CD4-positive, alpha-beta T cell treated with Interleukin-2 at 100 ng/mL for 4 hours (primary cell): ENCODE data around the gene SRA1.

Experiments used
- DNase-seq: peaks from one replicate; pipeline ENCODE4 v3.0.0-alpha.2; 2020; ENCODE audit warnings: low spot score

The SRA1 gene

DNA sequence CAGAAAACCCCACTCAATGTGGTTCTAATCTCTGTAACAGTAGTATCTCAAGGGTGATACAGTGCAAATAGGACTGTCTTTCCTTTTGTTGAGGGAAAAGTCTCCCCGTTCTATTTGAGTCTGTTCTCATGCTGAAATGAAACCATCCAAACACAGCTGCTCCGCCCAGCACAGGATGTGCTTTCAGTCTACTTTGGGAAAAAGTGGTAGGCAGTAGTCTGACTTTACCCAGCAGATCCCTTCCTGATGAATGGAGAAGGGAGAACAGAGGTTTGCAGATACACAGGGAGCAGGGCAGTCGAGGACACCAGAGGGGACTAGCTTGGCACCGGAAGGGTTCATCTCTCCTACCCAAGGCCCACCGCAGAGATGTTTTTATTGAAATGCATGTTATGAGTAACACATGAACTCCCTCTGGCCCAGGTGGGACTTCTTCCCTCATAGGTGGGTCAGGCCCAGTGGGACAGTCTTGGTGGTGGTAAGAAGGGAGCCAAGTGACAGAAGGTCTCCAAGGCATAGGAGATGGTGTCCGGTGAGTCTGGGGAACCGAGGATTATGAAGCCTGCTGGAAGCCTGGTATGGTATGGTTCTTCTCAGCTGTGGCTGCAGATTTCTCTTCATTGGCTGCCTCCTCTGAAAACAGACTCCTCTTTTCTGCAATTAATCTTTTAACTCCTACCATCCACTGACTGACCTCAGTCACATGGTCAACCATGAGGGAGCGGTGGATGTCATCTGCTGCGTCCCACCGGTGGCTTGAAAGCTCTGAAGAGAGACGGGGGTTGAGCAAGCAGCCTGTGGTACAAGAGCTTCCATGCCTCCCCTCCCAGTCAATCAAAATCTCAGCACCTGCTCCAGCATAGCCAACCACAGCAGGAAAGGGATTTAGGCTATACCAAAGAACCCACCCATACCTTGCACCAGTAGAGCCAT lies 6.9 kb downstream of the SRA1 start:
- no peak for DNase-seq

DNA sequence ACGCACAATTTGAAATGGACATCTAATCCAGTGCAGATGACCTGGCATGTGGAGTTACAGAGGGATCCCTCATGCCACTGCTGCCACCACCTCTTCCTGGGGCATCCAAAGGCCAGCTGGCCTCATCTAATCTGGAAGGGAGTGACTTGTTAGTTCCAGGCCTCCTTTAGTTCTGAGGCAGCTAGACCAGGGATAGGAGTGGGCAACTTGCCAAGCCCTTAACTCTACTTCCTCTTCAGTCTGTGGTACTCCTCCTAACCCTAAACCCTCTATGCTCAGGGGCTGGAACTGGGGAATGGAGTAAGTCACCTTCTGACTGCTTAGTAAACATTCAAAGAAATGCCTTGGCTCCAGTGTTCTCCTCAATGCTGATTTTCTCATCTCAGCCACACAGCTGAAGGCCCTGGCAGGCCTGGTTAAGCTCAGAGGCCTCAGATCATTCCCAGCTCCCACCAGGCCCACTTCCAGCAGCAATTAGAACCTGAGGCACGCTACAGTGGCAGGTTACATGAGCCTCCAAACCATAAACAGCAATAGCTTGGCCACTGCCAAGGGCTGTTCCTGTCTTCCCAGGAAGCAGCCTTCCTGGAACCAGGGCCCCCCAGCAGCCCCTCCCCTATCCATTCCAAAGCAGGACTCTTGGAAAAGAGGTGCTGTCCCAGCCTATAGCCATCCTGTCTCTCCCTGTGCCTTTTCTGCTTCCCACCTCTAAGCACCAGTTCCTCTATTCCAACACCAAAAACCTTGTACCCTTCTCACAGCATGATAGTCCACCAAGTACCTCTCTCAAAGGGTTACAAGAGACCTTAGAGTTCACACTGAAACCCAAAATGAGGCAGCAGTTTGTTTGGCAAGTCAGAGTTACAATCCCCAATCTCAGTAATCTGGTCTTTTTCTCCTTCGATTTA lies 7.8 kb downstream of the SRA1 start:
- DNase-seq, result no peak

DNA sequence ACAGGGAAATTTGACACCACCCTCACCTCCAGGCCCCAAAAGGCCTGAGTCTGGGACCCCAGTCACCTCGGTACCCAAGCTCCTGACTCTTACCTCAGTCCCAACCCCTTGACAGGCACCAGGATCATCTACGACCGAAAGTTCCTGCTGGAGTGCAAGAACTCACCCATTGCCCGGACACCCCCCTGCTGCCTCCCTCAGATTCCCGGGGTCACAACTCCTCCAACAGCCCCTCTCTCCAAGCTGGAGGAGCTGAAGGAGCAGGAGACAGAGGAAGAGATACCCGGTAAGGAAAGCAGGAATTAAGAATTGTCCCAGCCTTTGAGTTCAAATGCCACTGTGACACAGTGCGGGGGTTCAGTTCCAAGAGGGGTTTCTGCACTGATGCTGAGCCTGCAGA lies 8.5 kb downstream of the SRA1 start:
- DNase-seq, result no peak

DNA sequence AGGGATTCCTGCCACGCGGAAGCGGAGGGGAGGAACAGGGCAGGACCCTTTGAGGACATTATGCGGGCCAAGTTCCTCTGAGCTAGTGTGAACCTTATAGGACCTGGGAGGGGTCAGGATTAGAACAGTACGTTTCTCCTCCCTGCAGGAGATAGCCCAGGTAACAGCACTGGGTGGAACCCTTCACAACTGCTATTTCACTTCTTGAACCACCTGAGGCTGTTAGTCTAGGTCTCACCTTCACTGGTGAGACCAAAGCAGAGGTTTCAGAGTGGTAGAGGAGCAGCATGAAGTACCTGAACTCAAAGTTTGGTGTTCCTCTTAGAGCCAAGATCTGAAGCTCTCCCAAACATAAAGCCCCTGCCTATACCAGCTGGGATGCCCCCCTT lies 9.0 kb downstream of the SRA1 start:
- no peak for DNase-seq

DNA sequence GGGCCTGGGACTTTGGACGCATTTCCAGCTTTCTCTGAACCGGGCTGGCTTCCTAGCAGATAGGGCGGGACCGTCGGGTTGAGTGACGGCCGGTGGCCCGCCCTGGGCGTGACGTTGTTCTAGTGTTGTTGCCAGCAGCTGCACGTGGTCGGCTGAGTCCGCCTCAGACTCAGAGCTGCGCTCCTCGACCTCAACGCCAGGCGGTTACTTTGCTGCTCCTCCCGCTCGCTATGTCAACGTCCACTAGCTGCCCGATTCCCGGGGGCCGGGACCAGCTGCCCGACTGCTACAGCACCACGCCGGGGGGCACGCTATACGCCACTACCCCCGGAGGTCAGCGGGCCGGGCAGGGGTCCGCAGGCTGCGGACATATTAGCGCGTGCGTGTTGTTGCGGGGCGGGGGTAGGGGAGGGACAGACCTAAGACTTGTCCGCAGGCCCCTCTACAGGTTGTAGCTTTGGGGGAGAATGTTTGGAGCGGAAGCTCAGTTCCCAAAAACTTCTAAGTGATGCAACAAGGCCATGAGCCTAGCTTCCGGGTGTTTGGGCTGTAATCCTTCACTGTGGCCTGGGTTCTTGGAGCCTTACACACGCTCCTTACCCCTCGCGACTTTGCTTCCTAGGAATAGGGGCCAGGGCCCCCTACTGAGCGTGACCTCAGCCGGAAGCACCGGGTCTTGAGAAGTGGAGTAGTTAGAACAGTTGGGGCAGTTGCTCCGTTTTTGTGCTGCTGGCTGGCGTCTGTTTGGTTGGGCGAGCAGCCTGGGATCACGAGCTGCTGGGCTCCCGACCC lies 9.6 kb downstream of the SRA1 start, which contains the start of gene EIF4EBP3:
EIF4EBP3 (plus strand) TSS at position 155 of the 792 bp plus-strand sequence; CDS start at position 231, 76 bp downstream.
- peak; percentile 84 for DNase-seq

DNA sequence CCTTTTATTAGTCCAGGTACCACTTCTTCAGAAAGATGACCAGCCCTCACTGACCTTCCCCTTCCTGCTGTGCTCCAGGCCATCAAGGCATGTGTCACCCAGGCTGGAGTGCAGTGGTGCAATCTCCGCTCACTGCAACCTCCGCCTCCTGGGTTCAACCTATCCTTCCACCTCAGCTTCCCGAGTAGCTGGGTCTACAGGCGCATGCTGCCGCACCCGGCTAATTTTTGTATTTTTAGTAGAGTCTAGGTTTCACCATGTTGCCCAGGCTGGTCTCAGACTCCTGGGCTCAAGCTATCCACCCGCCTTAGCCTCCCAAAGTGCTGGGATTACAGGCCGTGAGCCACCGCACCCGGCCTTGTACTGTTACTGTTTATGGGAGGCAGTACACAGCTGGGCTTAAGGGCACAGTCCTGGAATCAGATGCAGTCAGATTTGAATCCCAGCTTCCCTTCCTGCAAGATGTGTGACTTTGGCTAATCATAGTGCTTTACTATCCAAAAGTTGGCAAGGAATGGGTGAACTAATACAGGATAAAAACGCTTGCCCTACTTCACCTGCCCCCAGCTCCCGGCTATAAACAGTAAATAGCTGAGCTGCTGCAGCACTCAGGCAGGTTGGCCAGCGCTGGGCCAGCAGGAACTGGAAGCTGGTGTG lies 10.3 kb downstream of the SRA1 start:
- DNase-seq, result no peak

DNA sequence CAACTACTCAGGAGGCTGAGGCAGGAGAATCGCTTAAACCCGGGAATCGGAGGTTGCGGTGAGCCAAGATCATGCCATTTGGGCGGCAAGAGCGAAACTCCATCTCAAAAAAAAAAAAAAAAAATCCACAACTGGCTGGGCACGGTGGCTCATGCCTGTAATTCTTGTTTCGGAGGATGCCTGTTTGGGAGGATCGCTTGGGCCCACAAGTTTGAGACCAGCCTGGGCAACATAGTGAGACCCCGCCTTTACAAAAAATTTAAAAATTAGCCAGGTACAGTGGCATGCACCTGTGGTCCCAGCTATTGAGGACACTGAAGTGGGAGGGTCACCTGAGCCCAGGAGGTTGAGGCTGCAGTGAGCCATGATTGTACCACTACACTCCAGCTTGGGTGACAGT lies 11.7 kb downstream of the SRA1 start:
- no peak for DNase-seq

DNA sequence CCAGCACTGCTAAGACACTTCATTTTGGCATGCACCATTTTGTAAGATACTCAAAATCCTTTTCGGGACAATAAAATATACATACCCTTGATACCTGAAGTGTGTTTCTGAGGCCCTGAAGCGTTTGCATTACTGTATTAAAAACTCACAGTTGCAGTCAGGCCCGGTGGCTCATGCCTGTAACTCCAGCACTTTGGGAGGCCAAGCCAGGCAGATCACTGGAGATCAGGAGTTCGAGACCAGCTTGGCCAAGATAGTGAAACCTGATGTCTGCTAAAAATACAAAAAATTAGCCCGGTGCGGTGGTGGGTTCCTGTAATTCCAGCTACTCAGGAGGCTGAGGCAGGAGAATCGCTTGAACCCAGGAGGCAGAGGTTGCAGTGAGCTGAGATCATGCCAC lies 12.3 kb downstream of the SRA1 start:
- no peak for DNase-seq

DNA sequence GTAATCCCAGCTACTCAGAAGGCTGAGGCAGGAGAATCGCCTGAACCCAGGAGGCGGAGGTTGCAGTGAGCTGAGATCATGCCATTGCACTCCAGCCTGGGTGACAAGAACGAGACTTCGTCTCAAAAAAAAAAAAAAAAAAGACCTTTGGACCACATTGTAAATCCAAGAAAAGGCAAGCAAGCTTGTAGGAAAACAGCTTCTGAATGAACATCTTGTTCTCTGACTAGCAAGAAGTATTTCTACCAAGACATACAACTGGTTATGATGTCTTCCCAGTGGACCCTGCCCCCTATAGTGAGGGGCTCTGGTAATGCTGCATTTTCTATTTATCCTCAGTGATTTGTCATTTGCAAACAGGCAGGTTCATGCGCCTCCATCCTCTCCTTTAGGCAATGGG lies 14.3 kb downstream of the SRA1 start:
- no peak for DNase-seq

DNA sequence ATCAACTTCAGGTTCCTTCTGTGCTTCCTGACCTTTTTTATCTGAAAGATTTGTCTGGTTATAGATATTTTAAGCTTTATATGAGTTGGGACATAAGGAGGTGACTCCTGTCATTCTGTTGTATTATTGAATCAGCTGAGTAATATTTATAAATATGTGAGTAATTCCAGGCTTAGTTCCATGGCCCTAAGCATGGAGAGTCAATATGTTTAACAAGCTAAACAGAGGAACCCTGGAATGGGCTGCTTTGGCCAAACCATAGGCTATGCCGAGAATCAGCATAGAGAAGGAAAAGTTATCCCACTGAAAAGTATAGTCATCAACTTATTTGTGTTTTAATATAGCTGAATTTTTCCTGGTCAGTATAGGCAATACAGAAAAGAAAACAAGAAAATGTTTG lies 17.0 kb downstream of the SRA1 start:
- no peak for DNase-seq

DNA sequence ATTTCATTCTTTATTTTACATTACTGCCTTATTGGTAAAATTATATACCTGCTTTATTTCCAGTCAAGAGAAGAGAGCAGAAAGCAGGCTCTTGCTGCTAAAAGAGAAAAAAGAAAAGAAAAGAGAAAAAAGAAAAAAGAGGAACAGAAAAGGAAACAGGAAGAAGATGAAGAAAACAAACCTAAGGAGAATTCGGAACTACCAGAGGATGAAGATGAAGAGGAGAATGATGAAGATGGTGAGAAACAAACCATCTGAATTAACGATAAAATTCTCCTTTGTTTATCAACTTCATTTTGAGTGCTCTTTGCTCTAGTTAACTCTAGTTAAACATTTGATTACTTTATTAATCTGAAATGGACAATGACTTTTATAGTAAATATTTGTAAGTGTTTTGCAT lies 33.3 kb downstream of the SRA1 start:
- DNase-seq, result no peak

DNA sequence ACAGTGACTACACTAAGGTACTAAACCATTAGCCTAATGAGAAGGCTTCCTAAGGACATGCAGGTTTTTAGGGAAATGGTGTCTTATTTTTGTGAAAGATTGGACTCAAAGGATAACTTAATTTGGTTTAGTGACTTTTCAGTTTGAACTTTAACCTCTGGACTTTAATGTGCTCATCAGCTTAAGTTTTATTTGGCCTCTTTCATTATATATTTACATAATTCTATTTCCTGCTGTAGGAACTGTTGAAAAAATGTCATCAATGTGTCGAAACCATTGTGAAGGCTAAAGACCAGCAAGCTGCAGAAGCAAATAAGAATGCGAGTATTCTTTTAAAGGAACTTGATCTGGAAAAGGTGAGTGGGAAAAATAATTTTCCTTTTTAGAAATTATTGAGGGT lies 44.1 kb downstream of the SRA1 start:
- no peak for DNase-seq

DNA sequence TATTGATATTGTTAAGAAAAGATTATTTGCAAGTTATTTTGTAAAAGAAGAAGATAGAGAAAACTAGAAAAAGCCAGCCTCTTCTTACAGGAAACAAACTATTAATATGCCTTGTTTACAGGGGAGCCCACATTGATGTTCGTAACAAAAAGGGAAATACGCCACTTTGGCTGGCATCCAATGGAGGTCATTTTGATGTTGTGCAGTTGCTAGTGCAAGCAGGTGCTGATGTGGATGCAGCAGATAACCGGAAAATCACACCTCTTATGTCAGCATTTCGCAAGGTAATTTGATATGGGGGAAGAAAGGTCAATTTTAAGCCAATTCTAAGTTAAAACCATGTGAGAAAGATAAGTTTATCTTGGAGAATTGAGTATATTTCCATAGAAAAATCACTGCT lies 47.4 kb downstream of the SRA1 start:
- no peak for DNase-seq

DNA sequence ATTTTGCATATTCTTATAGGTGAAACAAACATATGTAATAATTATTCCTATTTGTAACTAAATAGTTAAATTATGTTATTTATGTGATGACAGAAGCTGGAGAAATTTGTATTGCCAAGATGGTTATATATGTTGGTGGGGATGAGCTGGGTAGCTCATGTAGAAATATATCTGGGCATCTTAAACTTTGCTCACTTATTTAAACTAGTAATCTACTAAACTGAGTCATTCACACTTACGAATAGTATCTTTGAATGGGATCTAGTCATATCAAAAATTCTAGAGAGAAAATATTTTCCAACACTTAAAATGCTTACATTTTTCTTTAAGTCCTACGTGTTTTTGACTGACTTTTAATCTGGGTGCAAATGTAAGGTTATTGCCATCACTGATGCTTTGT lies 54.4 kb downstream of the SRA1 start:
- no peak for DNase-seq
